D721Med (cell line): Measurements from ENCODE around the gene S100A14.

Experiments
- DNase-seq: peaks from one replicate; pipeline ENCODE4 v3.0.0; 2011; ENCODE audit warnings: low spot score; ENCODE audit not compliant: insufficient read length
- FAIRE-seq: peaks from 2 replicates; lab custom pipeline; 2011; peaks lifted over from hg19 to GRCh38; lab: Jason Lieb, UNC
- CTCF ChIP-seq: IDR thresholded peaks from 2 replicates; pipeline ENCODE4 v1.5.1; 2012; ENCODE audit warnings: mild to moderate bottlenecking, control low read depth; ENCODE audit not compliant: insufficient read depth; ENCODE audit errors: missing control alignments

S100A14 gene

GRCh38 chr1:153614189-153614900 is 1.8 kb downstream of the S100A14 start:
- DNase-seq: no peak
- no peak for FAIRE-seq
- TF ChIP-seq CTCF: no peak

- DNase-seq (no peak), FAIRE-seq (no peak)
- no peak for TF ChIP-seq CTCF
These were observed 2.7 kb downstream of the S100A14 start for GRCh38 chr1:153613406-153613805.

- TF ChIP-seq CTCF: no peak
- FAIRE-seq (no peak), DNase-seq (no peak)
These were observed 3.3 kb downstream of the S100A14 start, which contains the start of gene S100A16 for GRCh38 chr1:153612755-153613331. Gene S100A16 (minus strand): TSS chr1:153613137. CDS start chr1:153608151, 4,986 bp downstream.

- TF ChIP-seq CTCF: no peak
- FAIRE-seq (no peak), DNase-seq (no peak)
These were observed 3.9 kb downstream of the S100A14 start for GRCh38 chr1:153612111-153612754.

- no peak for TF ChIP-seq CTCF
- DNase-seq (no peak), FAIRE-seq (no peak)
These were observed 4.8 kb downstream of the S100A14 start for GRCh38 chr1:153611356-153611755.

GRCh38 chr1:153610811-153611301 is 5.3 kb downstream of the S100A14 start:
- FAIRE-seq: no peak
- DNase-seq: no peak
- no peak for TF ChIP-seq CTCF

- DNase-seq: no peak
- FAIRE-seq: no peak
- TF ChIP-seq CTCF: no peak
These were observed 5.8 kb downstream of the S100A14 start for GRCh38 chr1:153610334-153610733.
